Spleen (tissue), 11 donors: ENCODE measurements around the gene CYLD. TPM values are rescaled to one million over a fixed set of nuclear protein-coding genes. Genes with fewer than 3 reads are reported as not detected.

Source experiments
- DNase-seq: peaks from one replicate; pipeline ENCODE4 v3.0.0-alpha.2; 2020
- H3K27ac ChIP-seq, 8 donors: fragments of 200-600 bp; sonication (generic) in 7 of 8; 1 replicate in 4 of 8; 2 replicates in 4 of 8; pipeline versions ENCODE4 v1.5.0 to v1.8.0; 2016 to 2021; ENCODE audit warnings: inconsistent platforms in 4 of 8, mild to moderate bottlenecking in 4 of 8, moderate library complexity in 1 of 8
- H3K27me3 ChIP-seq, 7 donors: fragments of 200-600 bp; sonication (generic) in 6 of 7; replicated peaks in 1 of 7; 1 replicate in 4 of 7; 2 replicates in 3 of 7; pipeline versions ENCODE4 v1.5.0 to v1.8.0; 2016 to 2021; ENCODE audit warnings: inconsistent platforms in 3 of 7, mild to moderate bottlenecking in 1 of 7
- H3K36me3 ChIP-seq, 6 donors: fragments of 200-600 bp; sonication (generic) in 5 of 6; 1 replicate in 4 of 6; 2 replicates in 2 of 6; pipeline versions ENCODE4 v1.5.0 to v1.8.0; 2016 to 2021; ENCODE audit warnings: inconsistent platforms in 2 of 6
- H3K4me1 ChIP-seq, 6 donors: fragments of 200-600 bp; sonication (generic) in 5 of 6; 1 replicate in 3 of 6; 2 replicates in 3 of 6; pipeline versions ENCODE4 v1.5.0 to v1.8.0; 2016 to 2021; ENCODE audit warnings: inconsistent platforms in 3 of 6
- H3K4me3 ChIP-seq, 8 donors: fragments of 200-600 bp; sonication (generic) in 7 of 8; 1 replicate in 4 of 8; 2 replicates in 4 of 8; pipeline versions ENCODE4 v1.5.0 to v1.8.0; 2016 to 2021; ENCODE audit warnings: inconsistent platforms in 4 of 8, mild to moderate bottlenecking in 4 of 8, moderate library complexity in 2 of 8
- H3K9me3 ChIP-seq, 8 donors: fragments of 200-600 bp; sonication (generic) in 7 of 8; 1 replicate in 4 of 8; 2 replicates in 4 of 8; pipeline versions ENCODE4 v1.5.0 to v1.8.0; 2016 to 2021; ENCODE audit warnings: inconsistent platforms in 4 of 8
- POLR2A ChIP-seq, 3 donors: fragments of 450-650 bp; IDR thresholded peaks; one replicate each; pipeline ENCODE4 v1.5.1; 2017; ENCODE audit warnings: antibody characterized with exemption in 3 of 3, mild to moderate bottlenecking in 1 of 3
- POLR2AphosphoS5 ChIP-seq, 3 donors: sonication (generic); formaldehyde crosslinking; IDR thresholded peaks; one replicate each; pipeline ENCODE4 v1.5.1; 2017; ENCODE audit warnings: antibody characterized with exemption in 3 of 3
- WGBS, 5 donors: extraction: QIAGEN DNeasy Blood & Tissue Kit in 3 of 5; methylation state at CpG; one replicate each; pipeline versions ENCODE4 v1.1.5 to v1.1.7; 2013 to 2018; 5-methylcytosine and 5-hydroxymethylcytosine counted together
- intact Hi-C: fragments of 100-400 bp; cut with DNase I; formaldehyde crosslinking; loops from one replicate; pipeline ENCODE4 v1.15.0; 2023; ENCODE audit warnings: low total_unique reads
- polyA plus RNA-seq, 3 donors: library from polyadenylated mRNA; stranded (reverse); fragments of 200-250 nt; gene quantifications; one replicate each; pipeline ENCODE4 v1.2.1, GENCODE V29; 2013
- total RNA-seq, 7 donors: library from RNA; depleted of rRNA in 3 of 7; stranded (reverse); fragments of >200 nt in 3 of 7; fragmentation: NEBNext Ultra II Directional in 4 of 7; extraction: Animal tissue kit (Norgen Biotek cat#: 25700) in 4 of 7; gene quantifications; one replicate each; pipeline versions ENCODE4 v1.1.0 to v1.2.1, GENCODE V29; 2016 to 2021
- TF ChIP-seq, protein P1 (sequence below), 11 experiments: fragments of 200-600 bp in 7 of 11; fragments of 450-650 bp in 4 of 11; sonication (generic) in 4 of 11; IDR thresholded peaks in 8 of 11; conservative IDR thresholded peaks in 3 of 11; 1 replicate in 7 of 11; 2 replicates in 4 of 11; pipeline versions ENCODE4 v1.4.0 to v1.8.0; 2016 to 2021; ENCODE audit warnings: antibody characterized with exemption in 11 of 11, inconsistent platforms in 4 of 11, mild to moderate bottlenecking in 1 of 11
- donor health status: healthy with polysubstance abuse.
- donor health status: DM: no; HTN: no; CAD: no; lungs with moderate emphysema.
- donor health status: DM: no; HTN: no; CAD: no.
- donor health status: Bipolar disorder and iron deficiency.
- donor health status: healthy.
- donor health status: DM: no; HTN: no; CAD: no.
- donor health status: DM: yes; HTN: yes; CAD: no.

Gene CYLD
- total and polyA plus RNA-seq, 10 donors = 19.9 to 133 (median 103) TPM

DNA sequence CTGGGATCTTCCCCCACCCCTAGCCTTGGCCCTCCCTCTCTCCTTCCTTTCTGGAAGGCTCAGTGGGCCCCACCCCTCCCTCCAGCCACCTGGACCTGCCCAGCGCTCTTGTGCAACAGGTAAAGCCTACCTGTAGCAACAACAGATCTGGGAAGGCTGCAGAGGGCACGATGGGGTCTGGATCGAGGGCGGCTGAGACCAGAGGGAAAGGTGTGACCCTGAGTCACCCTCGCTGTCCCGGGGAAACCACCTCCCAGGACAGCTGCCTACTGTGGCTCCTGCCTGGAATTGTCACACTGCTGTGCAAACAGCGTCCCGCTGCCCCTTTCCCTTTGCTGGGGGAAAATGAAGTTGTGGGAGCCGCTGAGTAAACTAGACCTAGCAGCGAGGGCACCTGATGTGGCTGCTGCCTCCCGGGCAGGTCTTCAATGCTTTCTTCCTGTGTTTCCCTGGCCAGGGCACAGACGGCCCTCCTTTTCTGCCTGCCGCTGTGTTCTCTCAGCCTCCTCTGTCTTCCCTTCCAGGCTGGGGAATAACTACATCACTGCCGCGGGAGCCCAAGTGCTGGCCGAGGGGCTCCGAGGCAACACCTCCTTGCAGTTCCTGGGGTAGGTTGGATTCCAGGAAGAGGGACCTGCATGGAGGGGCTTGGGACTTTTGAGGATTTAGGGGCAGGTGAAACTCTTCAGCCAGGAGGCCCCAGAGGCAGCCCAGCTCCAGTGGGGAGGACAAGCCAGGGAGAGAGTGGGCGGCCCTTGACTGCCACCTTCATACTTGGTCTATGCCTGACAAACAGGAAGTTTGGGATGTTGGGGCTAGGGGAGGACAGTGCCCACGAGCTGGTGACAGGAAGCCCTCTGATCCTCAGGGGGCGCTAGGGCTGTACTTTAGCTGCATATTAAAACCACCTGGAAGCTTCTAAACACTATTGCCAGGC, 22.2 kb upstream of the CYLD start:
- Histone ChIP-seq H3K27me3 (no peaks in the 10 kb centered on the region), H3K27ac (no peak overlapping the region), H3K9me3 (peaks cover 0 to 13% (median 9%) of the 10 kb centered on the region in 8 donors), H3K4me1 (peaks cover 4 to 80% (median 19%) of the 10 kb centered on the region in 6 donors), H3K36me3 (peaks cover 0 to 32% (median 0%) of the 10 kb centered on the region in 6 donors), H3K4me3 (no peak overlapping the region)
- no peak for DNase-seq
- intact Hi-C loops = no loop called here
- WGBS, 5 donors = 81 to 84% (median 83%) methylated on average over 20 of the region's 20 CpGs
- TF ChIP-seq POLR2A (IDR thresholded peaks at IDR 0.05) = no peak
- TF ChIP-seq, protein P1, sequence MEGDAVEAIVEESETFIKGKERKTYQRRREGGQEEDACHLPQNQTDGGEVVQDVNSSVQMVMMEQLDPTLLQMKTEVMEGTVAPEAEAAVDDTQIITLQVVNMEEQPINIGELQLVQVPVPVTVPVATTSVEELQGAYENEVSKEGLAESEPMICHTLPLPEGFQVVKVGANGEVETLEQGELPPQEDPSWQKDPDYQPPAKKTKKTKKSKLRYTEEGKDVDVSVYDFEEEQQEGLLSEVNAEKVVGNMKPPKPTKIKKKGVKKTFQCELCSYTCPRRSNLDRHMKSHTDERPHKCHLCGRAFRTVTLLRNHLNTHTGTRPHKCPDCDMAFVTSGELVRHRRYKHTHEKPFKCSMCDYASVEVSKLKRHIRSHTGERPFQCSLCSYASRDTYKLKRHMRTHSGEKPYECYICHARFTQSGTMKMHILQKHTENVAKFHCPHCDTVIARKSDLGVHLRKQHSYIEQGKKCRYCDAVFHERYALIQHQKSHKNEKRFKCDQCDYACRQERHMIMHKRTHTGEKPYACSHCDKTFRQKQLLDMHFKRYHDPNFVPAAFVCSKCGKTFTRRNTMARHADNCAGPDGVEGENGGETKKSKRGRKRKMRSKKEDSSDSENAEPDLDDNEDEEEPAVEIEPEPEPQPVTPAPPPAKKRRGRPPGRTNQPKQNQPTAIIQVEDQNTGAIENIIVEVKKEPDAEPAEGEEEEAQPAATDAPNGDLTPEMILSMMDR (IDR thresholded peaks at IDR 0.05 in 8 of 11, conservative IDR thresholded peaks at IDR 0.05 in 3 of 11) = peak in 1 of 11 experiments; percentile 15

DNA sequence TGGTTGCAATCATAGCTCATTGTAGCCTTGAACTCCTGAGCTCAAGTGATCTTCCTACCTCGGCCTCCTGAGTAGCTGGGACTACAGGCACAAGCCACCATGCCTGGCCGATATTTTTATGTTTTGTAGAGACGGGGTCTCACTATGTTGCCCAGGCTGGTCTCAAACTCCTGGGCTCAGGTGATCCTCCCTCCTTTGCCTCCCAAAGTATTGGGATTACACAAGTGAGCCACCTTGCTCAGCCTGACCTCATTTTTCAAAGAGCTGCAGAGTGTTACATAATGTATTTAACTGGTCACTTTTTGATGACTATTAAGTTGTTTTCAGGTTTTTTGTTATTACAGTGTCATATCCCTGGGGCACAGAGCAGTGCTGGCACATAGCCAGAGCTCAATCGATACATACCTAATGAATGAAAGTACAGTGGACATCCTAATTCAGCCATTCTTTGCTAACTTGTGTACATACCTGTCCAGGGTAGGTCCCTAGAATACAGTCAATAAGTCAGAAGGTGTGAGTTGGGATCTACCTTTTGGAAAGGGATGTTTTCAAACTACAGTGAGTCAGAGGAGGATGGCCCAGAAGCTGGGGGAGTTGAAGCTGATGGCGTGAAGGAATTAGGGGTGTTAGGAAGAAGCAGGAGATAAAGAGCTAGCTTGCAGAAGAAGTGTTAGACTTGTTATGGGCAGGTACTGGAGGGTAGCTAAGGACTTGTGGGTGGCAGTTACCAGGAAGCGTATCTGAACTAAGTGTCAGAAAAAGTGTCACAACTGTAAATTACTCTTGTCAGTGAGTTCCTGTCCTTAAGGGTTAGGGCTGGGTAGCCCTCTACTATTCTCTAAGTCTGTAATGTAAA, 20.1 kb upstream of the CYLD start:
- Histone ChIP-seq H3K4me1 (peaks cover 4 to 59% (median 11%) of the 10 kb centered on the region in 6 donors), H3K27ac (peak overlapping the region in 5 of 8 donors; percentile 29 to 78 (median 55)), H3K27me3 (no peaks in the 10 kb centered on the region), H3K36me3 (peaks cover 0 to 51% (median 0%) of the 10 kb centered on the region in 6 donors), H3K9me3 (peaks cover 0 to 15% (median 10%) of the 10 kb centered on the region in 8 donors), H3K4me3 (no peak overlapping the region)
- TF ChIP-seq, protein P1 (IDR thresholded peaks at IDR 0.05 in 8 of 11, conservative IDR thresholded peaks at IDR 0.05 in 3 of 11) = no peak
- DNase-seq = no peak
- intact Hi-C loops = no loop called here
- 81 to 86% (median 85%) methylated on average over 6 of the region's 6 CpGs for WGBS, 5 donors

DNA sequence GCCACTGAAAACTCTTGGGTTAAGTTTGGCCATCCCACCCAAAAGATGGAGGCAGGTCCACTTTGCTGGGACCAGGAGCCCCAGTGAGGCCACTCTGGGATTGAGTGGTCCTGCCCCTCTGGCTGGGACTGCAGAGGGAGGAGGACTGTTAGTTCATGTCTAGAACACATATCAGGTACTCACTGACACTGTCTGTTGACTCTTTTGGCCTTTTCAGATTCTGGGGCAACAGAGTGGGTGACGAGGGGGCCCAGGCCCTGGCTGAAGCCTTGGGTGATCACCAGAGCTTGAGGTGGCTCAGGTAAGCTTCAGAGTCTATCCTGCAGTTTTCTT, 19.5 kb upstream of the CYLD start:
- Histone ChIP-seq H3K27ac (peak overlapping the region in 6 of 8 donors; percentile 29 to 78 (median 43)), H3K4me1 (peaks cover 0 to 53% (median 8%) of the 10 kb centered on the region in 6 donors), H3K36me3 (peaks cover 0 to 51% (median 0%) of the 10 kb centered on the region in 6 donors), H3K27me3 (no peaks in the 10 kb centered on the region), H3K4me3 (no peak overlapping the region), H3K9me3 (peaks cover 0 to 15% (median 10%) of the 10 kb centered on the region in 8 donors)
- no peak for DNase-seq
- WGBS, 5 donors = 75 to 94% (median 83%) methylated on average over 1 of the region's 1 CpG
- TF ChIP-seq POLR2A (IDR thresholded peaks at IDR 0.05) = no peak
- TF ChIP-seq POLR2AphosphoS5 (IDR thresholded peaks at IDR 0.05) = no peak
- TF ChIP-seq, protein P1 (IDR thresholded peaks at IDR 0.05 in 8 of 11, conservative IDR thresholded peaks at IDR 0.05 in 3 of 11) = no peak
- intact Hi-C loops = no loop called here
